DOHH2 (cell line): Measurements from ENCODE around the gene TOB1.

Source experiments
- EZH2phosphoT487 ChIP-seq: fragments of 200-600 bp; sonication (generic); IDR thresholded peaks from 2 replicates; pipeline ENCODE4 v1.6.1; 2017; ENCODE audit warnings: borderline replicate concordance, mild to moderate bottlenecking, antibody characterized with exemption, low read length, moderate library complexity, mixed read lengths
- TF ChIP-seq, protein P1 (sequence below): fragments of 200-600 bp; sonication (generic); IDR thresholded peaks from one replicate; pipeline ENCODE4 v1.5.1; 2014; ENCODE audit warnings: antibody characterized with exemption, mild to moderate bottlenecking, low read depth, low read length; ENCODE audit not compliant: poor library complexity, severe bottlenecking

DNA sequence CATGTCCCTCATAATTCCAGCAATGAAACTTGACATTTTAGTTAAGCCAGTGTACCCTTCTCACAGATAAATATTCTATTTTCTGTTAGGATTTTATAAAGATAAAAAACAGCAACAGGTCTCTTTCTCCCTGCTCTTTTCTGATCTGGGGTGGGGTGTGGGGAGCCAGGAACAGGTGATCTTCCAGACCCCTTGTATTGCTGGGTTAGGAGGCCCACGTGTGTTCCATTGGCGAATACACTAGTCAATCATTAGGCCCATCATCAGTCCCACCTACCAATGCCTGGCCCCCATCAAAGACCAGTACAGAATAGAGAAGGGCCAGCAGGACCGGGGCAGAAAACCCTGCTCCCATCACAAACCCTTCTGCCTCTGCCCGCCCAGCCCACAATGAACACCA, 40.3 kb upstream of the TOB1 start:
- TF ChIP-seq, protein P1, sequence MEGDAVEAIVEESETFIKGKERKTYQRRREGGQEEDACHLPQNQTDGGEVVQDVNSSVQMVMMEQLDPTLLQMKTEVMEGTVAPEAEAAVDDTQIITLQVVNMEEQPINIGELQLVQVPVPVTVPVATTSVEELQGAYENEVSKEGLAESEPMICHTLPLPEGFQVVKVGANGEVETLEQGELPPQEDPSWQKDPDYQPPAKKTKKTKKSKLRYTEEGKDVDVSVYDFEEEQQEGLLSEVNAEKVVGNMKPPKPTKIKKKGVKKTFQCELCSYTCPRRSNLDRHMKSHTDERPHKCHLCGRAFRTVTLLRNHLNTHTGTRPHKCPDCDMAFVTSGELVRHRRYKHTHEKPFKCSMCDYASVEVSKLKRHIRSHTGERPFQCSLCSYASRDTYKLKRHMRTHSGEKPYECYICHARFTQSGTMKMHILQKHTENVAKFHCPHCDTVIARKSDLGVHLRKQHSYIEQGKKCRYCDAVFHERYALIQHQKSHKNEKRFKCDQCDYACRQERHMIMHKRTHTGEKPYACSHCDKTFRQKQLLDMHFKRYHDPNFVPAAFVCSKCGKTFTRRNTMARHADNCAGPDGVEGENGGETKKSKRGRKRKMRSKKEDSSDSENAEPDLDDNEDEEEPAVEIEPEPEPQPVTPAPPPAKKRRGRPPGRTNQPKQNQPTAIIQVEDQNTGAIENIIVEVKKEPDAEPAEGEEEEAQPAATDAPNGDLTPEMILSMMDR = no peak
- no peak for TF ChIP-seq EZH2phosphoT487
